Amniotic stem cell (primary cell): ENCODE measurements around the gene CBL.
A peak's percentile ranks its signal among the peaks of the same experiment; 100 is the strongest.
"Not testable (repeated sequence)": the region's sequence is repeated elsewhere in the genome, so short reads cannot be mapped to it uniquely, and the experiment has no call there.

Experiments used
- DNase-seq: peaks from one replicate; lab custom pipeline; 2025; lab: John Stamatoyannopoulos, UW

CBL gene

GRCh38 chr11:119210050-119210449 lies 3.9 kb downstream of the CBL start:
- DNase-seq, result no peak

- peak; percentile 80 for DNase-seq
Measured at GRCh38 chr11:119218141-119218878, 12.2 kb downstream of the CBL start.

GRCh38 chr11:119222308-119222707 lies 16.2 kb downstream of the CBL start:
- no peak for DNase-seq

- no peak for DNase-seq
Measured at GRCh38 chr11:119222891-119223290, 16.8 kb downstream of the CBL start.

- DNase-seq, result no peak
Measured at GRCh38 chr11:119223856-119224255, 17.7 kb downstream of the CBL start.

- not testable (repeated sequence) for DNase-seq
Measured at GRCh38 chr11:119228535-119229287, 22.6 kb downstream of the CBL start.

- DNase-seq, result no peak
Measured at GRCh38 chr11:119229288-119229672, 23.1 kb downstream of the CBL start.

GRCh38 chr11:119229741-119230140 lies 23.6 kb downstream of the CBL start:
- no peak for DNase-seq

GRCh38 chr11:119236490-119236889 lies 30.4 kb downstream of the CBL start:
- no peak for DNase-seq

- no peak for DNase-seq
Measured at GRCh38 chr11:119236891-119237290, 30.8 kb downstream of the CBL start.

GRCh38 chr11:119237515-119237914 lies 31.4 kb downstream of the CBL start:
- DNase-seq, result no peak

- DNase-seq, result no peak
Measured at GRCh38 chr11:119248750-119249670, 42.9 kb downstream of the CBL start.

GRCh38 chr11:119249671-119250010 lies 43.5 kb downstream of the CBL start:
- DNase-seq, result no peak

- DNase-seq, result no peak
Measured at GRCh38 chr11:119251114-119251513, 45.0 kb downstream of the CBL start.

- DNase-seq, result no peak
Measured at GRCh38 chr11:119254239-119254638, 48.1 kb downstream of the CBL start.

GRCh38 chr11:119258180-119258579 lies 52.0 kb downstream of the CBL start:
- no peak for DNase-seq

- no peak for DNase-seq
Measured at GRCh38 chr11:119258983-119259382, 52.8 kb downstream of the CBL start.

GRCh38 chr11:119262668-119263351 lies 56.7 kb downstream of the CBL start:
- DNase-seq, result no peak

GRCh38 chr11:119263352-119263940 lies 57.3 kb downstream of the CBL start:
- no peak for DNase-seq

- DNase-seq, result no peak
Measured at GRCh38 chr11:119266063-119266462, 59.9 kb downstream of the CBL start.

GRCh38 chr11:119266517-119267255 lies 60.5 kb downstream of the CBL start:
- DNase-seq, result no peak
